Measurements from ENCODE around the gene CX3CR1. TPM values are rescaled to one million over a fixed set of nuclear protein-coding genes. Genes with fewer than 3 reads are reported as not detected.

Gene CX3CR1
- total RNA-seq, 2 experiments from 2014 or later = 0.34 to 0.88 TPM

GRCh38 chr3:39284457-39284881 is 4.6 kb upstream of the CX3CR1 start:
- Mint-ChIP-seq H3K9me3 (no peaks in the 10 kb centered on the region), H3K27me3 (no peaks in the 10 kb centered on the region), H3K4me3 (no peak overlapping the region), H3K4me1 (ENCODE audit: low read depth) (peaks cover 19% of the 10 kb centered on the region), H3K27ac (peak overlapping the region; percentile 49), H3K36me3 (ENCODE audit: low read depth) (no peaks in the 10 kb centered on the region)
- POLR2A ChIA-PET = no interaction called here
- no peak for DNase-seq
- ATAC-seq = no peak
- no peak for TF ChIP-seq CTCF (IDR thresholded peaks at IDR 0.05)
- intact Hi-C loops (cut with micrococcal nuclease) = no loop called here
- CTCF ChIA-PET = interaction anchor here (0.9 to 17.3 kb wide), 2 partner anchors 9 to 92 kb away, joined by 3 to 754 read pairs; partner anchors contain the start of gene XIRP1

- POLR2A ChIA-PET = interaction anchor here (0.8 to 1.0 kb wide), 2 partner anchors 9 to 20 kb away, joined by 3 read pairs; no protein-coding TSS in a partner anchor
- H3K27me3 Mint-ChIP-seq = no peaks in the 10 kb centered on the region
- no peaks in the 10 kb centered on the region for H3K9me3 Mint-ChIP-seq
- peaks cover 8% of the 10 kb centered on the region for H3K4me1 Mint-ChIP-seq (ENCODE audit: low read depth)
- intact Hi-C loops (cut with micrococcal nuclease) = no loop called here
- H3K4me3 Mint-ChIP-seq = no peak overlapping the region
- no peak overlapping the region for H3K27ac Mint-ChIP-seq
- no peaks in the 10 kb centered on the region for H3K36me3 Mint-ChIP-seq (ENCODE audit: low read depth)
- CTCF ChIA-PET = interaction anchor here (1.3 to 17.3 kb wide), 4 partner anchors 10 to 155 kb away, joined by 3 to 754 read pairs (median 8); partner anchors contain the start of gene XIRP1
- DNase-seq (no peak), ATAC-seq (no peak)
- TF ChIP-seq CTCF (IDR thresholded peaks at IDR 0.05) = no peak
These were observed 2.2 kb upstream of the CX3CR1 start for GRCh38 chr3:39282057-39282456.

GRCh38 chr3:39281533-39281932 is 1.7 kb upstream of the CX3CR1 start:
- Mint-ChIP-seq H3K27me3 (peaks cover 2% of the 10 kb centered on the region), H3K36me3 (ENCODE audit: low read depth) (no peaks in the 10 kb centered on the region), H3K4me3 (no peak overlapping the region), H3K4me1 (ENCODE audit: low read depth) (peaks cover 11% of the 10 kb centered on the region), H3K9me3 (no peaks in the 10 kb centered on the region), H3K27ac (no peak overlapping the region)
- no peak for DNase-seq
- no peak for TF ChIP-seq CTCF (IDR thresholded peaks at IDR 0.05)
- no peak for ATAC-seq
- ChIA-PET POLR2A (interaction anchor here (0.8 to 1.0 kb wide), 2 partner anchors 10 to 20 kb away, joined by 3 read pairs; no protein-coding TSS in a partner anchor), CTCF (interaction anchor here (2.1 to 17.3 kb wide), 3 partner anchors 8 to 89 kb away, joined by 12 to 754 read pairs (median 275); partner anchors contain the start of gene XIRP1)
- intact Hi-C loops (cut with micrococcal nuclease) = no loop called here

- Mint-ChIP-seq H3K27ac (no peak overlapping the region), H3K36me3 (ENCODE audit: low read depth) (no peaks in the 10 kb centered on the region), H3K4me1 (ENCODE audit: low read depth) (peaks cover 12% of the 10 kb centered on the region), H3K27me3 (peaks cover 3% of the 10 kb centered on the region), H3K9me3 (no peaks in the 10 kb centered on the region), H3K4me3 (no peak overlapping the region)
- TF ChIP-seq CTCF (IDR thresholded peaks at IDR 0.05) = no peak
- ChIA-PET CTCF (interaction anchor here (0.9 to 15.4 kb wide), 5 partner anchors 9 to 179 kb away, joined by 3 to 275 read pairs (median 5); no protein-coding TSS in a partner anchor), POLR2A (interaction anchor here (0.5 to 0.9 kb wide), 2 partner anchors 18 to 843 kb away, joined by 3 to 4 read pairs; no protein-coding TSS in a partner anchor)
- DNase-seq (no peak), ATAC-seq (no peak)
- intact Hi-C loops (cut with micrococcal nuclease) = no loop called here
These were observed 735 bp upstream of the CX3CR1 start for GRCh38 chr3:39280571-39280970.

GRCh38 chr3:39278616-39278935 is 1.3 kb downstream of the CX3CR1 start:
- ATAC-seq (no peak), DNase-seq (no peak)
- intact Hi-C loops (cut with micrococcal nuclease) = no loop called here
- ChIA-PET POLR2A (interaction anchor here (1.1 to 1.3 kb wide), 2 partner anchors 11 to 15 kb away, joined by 3 to 5 read pairs; no protein-coding TSS in a partner anchor), CTCF (interaction anchor here (1.3 to 15.4 kb wide), 4 partner anchors 8 to 89 kb away, joined by 3 to 275 read pairs (median 4); no protein-coding TSS in a partner anchor)
- Mint-ChIP-seq H3K36me3 (ENCODE audit: low read depth) (no peaks in the 10 kb centered on the region), H3K9me3 (no peaks in the 10 kb centered on the region), H3K4me1 (ENCODE audit: low read depth) (peaks cover 5% of the 10 kb centered on the region), H3K4me3 (no peak overlapping the region), H3K27me3 (peaks cover 3% of the 10 kb centered on the region), H3K27ac (no peak overlapping the region)
- no peak for TF ChIP-seq CTCF (IDR thresholded peaks at IDR 0.05)

Measured in activated CD8-positive, alpha-beta T cell treated with anti-CD3 and anti-CD28 coated beads for 36 hours (primary cell).